Stimulated activated CD8-positive, alpha-beta memory T cell treated with anti-CD3 and anti-CD28 coated beads, Interleukin-12 subunit alpha, Interleukin-12 subunit beta, amount 100 ng/mL, for 4 hours (primary cell): ENCODE data around the gene CDH26.

Source experiments
- DNase-seq: peaks from one replicate; pipeline ENCODE4 v3.0.0-alpha.2; 2020; ENCODE audit warnings: low read depth

Gene CDH26

DNA sequence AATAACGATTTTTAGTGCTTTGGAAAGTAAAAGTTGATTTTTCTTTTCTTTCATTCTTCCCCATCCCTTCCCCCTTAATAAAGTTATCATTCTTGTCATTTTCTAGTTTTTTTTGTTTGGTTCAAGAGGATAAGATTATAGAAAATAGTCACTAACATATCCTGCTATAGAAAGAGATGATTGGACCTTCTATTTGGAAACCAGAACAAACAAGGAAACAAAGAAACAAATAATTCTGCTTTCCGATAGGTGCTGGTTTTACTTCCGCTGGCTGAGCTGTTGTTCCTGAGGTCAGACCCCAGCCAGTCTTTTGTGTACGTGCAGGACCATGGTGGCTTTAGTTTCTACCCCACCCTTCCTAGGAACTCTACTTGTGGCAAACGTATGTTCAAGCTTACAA, at the start of gene CDH26:
CDH26 (plus strand) TSS at position 301 of the 400 bp plus-strand sequence. CDS start 304 bp downstream, outside the sequence.
- no peak for DNase-seq

GRCh38 chr20:59908855-59909254, 49.4 kb upstream of the CDH26 start:
- no peak for DNase-seq

DNA sequence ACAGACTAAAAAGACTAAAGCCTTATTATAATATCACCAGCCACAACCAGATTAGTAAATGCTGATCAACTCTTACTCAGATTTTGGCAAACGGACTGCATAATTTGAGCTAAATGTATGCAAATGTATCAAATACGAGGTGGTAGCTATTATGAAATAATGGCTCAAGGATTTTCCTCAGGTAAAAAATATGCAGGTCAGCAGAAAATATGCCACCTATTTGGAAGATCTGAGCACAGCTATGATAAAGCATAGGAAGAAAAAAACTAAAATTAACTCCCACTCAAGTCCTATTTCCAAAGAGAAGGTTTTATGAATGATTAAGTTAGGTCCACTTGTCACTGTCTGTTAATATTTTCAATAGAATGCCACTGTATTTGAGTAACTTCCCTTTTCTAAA, 47.2 kb upstream of the CDH26 start:
- no peak for DNase-seq

DNA sequence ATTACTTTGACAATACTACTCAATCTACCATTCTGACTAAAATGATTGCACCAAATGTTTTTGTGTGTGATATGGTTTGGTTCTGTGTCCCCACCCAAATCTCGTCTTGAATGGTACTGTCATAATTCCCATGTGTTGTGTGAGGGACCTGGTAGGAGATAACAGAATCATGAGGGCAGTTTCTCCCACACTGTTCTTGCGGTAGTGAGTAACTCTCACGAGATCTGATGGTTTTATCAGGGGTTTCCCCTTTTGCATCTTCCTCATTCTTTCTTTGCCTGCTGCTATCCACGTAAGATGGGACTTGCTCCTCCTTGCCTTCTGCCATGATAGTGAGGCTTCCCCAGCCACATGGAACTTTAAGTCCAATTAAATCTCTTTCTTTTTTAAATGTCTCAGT, 45.6 kb upstream of the CDH26 start:
- DNase-seq, result no peak

- DNase-seq, result no peak
These were observed 37.3 kb upstream of the CDH26 start for GRCh38 chr20:59920944-59921343.

DNA sequence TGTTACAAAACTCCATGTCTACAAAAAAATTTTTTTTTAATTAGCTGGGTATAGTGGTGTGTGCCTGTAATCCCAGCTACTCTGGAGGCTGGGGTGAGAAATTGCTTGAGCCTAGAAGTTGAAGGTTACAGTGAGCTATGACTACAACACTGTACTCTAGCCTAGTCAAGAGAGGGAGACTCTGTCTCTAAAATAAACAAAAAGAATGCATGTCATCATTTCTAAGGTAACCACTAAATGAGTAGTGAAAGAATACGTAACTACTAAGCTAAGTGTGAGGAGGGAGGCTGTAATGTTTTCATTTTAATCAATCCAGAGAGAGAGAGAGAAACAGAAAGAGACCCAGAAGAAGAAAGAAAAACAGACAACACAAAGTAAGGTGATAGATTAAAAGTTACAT, 34.7 kb upstream of the CDH26 start:
- DNase-seq, result no peak

- DNase-seq, result no peak
These were observed 32.9 kb upstream of the CDH26 start for GRCh38 chr20:59925359-59925758.

DNA sequence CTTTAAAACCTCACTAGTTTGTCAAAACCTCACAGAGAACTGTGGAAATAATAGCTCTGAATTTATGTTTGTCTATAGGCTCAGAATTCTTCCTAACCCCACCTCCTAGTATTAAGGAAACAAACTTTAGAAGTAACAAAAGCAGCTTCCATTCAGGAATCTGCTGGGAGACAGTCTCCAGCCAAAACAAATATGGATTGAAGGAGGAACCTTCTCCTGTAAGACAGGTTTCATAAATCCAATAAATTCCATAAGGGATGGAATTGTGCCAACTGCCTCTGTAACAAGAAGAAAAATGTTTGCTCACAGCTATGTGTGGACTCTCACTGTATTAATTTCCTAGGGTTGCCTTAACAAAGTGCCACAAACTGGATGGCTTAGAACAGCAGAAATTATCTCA, 32.3 kb upstream of the CDH26 start:
- no peak for DNase-seq

GRCh38 chr20:59931511-59932312, 26.5 kb upstream of the CDH26 start:
- no peak for DNase-seq

GRCh38 chr20:59932616-59933295, 25.5 kb upstream of the CDH26 start:
- no peak for DNase-seq

- peak; percentile 46 for DNase-seq
These were observed 24.9 kb upstream of the CDH26 start, which contains the start of gene SYCP2 for GRCh38 chr20:59933296-59933848. TSS of gene SYCP2 (minus strand) at chr20:59933637. CDS start at chr20:59922413, 11,224 bp downstream.

GRCh38 chr20:59933849-59934585, 24.2 kb upstream of the CDH26 start:
- peak; percentile 66 for DNase-seq

GRCh38 chr20:59935457-59936185, 22.6 kb upstream of the CDH26 start:
- no peak for DNase-seq

DNA sequence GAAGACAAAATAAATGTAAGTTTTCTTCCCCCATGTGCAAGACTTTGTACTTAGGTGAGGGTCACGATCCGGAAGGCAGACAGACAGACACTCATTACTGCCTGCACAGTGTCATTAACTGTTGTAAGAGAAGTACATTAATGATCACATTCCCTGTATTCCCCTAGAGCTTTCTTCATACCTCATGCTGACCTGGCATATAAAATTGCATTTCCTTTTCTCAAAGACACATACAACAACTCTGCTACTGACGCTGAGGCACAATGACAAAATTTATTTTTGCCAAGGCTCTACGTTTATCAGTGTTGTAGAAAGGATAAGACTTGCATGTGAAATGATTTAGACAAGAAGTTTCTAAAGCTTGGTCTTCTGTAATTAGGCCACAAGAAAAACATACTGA, 21.8 kb upstream of the CDH26 start:
- DNase-seq, result no peak

- DNase-seq, result no peak
These were observed 21.1 kb upstream of the CDH26 start for GRCh38 chr20:59937150-59937549.

- no peak for DNase-seq
These were observed 20.0 kb upstream of the CDH26 start for GRCh38 chr20:59938221-59938620.

DNA sequence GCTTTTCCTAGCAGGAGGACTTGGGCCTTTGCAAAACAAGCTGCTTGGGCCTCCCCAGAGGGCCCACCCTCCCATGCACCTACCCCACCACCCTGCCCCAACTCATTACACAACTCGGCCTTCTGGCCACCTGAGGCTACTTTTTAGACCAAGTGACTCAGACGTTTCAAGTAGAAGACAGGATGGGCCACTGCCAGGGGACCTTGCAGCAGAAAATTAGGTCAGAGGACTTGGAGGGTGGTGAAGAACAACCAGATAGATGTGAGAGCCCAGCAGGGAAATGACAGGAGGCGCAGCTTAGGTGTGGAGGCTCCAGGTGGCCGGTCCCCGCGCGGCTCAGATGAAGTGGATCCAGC, 19.5 kb upstream of the CDH26 start:
- DNase-seq, result no peak

DNA sequence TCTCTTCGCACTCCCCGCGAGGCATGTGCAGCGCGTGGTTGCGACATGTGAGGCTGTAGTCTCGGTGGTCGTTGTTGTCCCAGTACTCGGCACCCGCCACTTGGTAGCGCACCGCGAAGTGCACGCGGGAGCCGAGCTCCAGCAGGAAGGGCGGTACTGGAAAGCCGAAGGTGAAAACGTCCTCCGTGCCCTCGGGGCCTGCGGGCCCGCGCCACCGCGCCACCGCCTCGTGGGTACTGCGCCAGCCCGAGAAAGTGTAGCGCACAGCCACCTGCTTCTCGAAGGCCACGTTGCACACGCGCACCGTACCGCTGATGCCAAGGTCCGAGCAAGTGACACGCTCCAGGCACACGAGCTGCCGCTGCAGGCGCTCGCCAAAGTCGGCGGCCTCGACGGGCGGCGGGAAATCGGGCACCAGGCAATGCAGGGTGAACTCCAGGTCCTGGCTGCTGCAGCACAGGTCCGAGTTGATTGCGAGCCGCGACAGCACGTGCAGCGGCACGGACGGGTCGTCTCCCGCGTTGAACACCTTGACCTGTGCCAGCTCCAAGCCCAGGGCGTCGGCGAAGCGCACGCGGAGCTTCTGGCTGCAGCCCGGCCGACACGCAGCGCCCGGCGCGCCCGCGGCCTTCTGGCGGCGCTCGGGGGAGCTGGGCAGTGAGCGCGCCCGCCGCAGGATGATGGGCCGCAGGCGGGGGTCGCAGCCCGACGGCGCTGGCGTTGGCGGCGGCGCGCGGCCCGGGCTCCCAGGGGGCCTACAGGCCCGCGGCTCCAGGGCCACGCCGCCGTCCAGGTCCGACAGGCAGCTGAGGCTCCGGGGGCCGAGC, 19.0 kb upstream of the CDH26 start:
- no peak for DNase-seq

- DNase-seq, result no peak
These were observed 18.4 kb upstream of the CDH26 start for GRCh38 chr20:59939879-59940128.

- DNase-seq, result peak; percentile 82
These were observed 17.9 kb upstream of the CDH26 start, which contains the start of the genes FAM217B and PPP1R3D for GRCh38 chr20:59940129-59940955. TSS of gene FAM217B (plus strand) at chr20:59940389. CDS start at chr20:59943944, 3,555 bp downstream. TSS of gene PPP1R3D (minus strand) at chr20:59940305. CDS start at chr20:59939931, 374 bp downstream.
